C4-2B (cell line): ENCODE results near the gene GAK.

Experiments
- CTCF ChIP-seq: fragments of 450-650 bp; conservative IDR thresholded peaks from 2 replicates; pipeline ENCODE4 v1.5.1; 2017; ENCODE audit warnings: mild to moderate bottlenecking
- ZFX ChIP-seq: fragments of 450-650 bp; IDR thresholded peaks from 2 replicates; pipeline ENCODE4 v1.6.1; 2017

GRCh38 chr4:885353-885752, 46.8 kb downstream of the GAK start:
- TF ChIP-seq CTCF = no peak
- no peak for TF ChIP-seq ZFX
